HPDE6-E6E7 (cell line): ENCODE measurements around the gene LTA.

ENCODE experiments used
- DNase-seq: peaks from one replicate; pipeline ENCODE4 v3.0.0; 2011; ENCODE audit warnings: missing footprints; ENCODE audit errors: extremely low spot score

LTA gene

GRCh38 chr6:31569861-31570536 is 2.1 kb upstream of the LTA start:
- DNase-seq: no peak

GRCh38 chr6:31573239-31574105 is 1.4 kb downstream of the LTA start:
- DNase-seq: no peak

- no peak for DNase-seq
Observed at GRCh38 chr6:31574106-31575061, 2.3 kb downstream of the LTA start.

- no peak for DNase-seq
Observed at GRCh38 chr6:31575335-31575901, 3.3 kb downstream of the LTA start, which contains the start of gene TNF. TSS of gene TNF (plus strand) at chr6:31575565. CDS start at chr6:31575742, 177 bp downstream.

- DNase-seq: no peak
Observed at GRCh38 chr6:31575952-31576685, 4.0 kb downstream of the LTA start.

- no peak for DNase-seq
Observed at GRCh38 chr6:31576897-31577578, 4.9 kb downstream of the LTA start.

- DNase-seq: no peak
Observed at GRCh38 chr6:31577579-31577966, 5.5 kb downstream of the LTA start.

- DNase-seq: no peak
Observed at GRCh38 chr6:31578184-31579118, 6.4 kb downstream of the LTA start.

- DNase-seq: no peak
Observed at GRCh38 chr6:31579119-31579505, 7.0 kb downstream of the LTA start.

GRCh38 chr6:31579546-31580437 is 7.7 kb downstream of the LTA start:
- DNase-seq: no peak

GRCh38 chr6:31580438-31580740 is 8.3 kb downstream of the LTA start:
- no peak for DNase-seq

GRCh38 chr6:31580807-31581433 is 8.8 kb downstream of the LTA start:
- DNase-seq: peak; percentile 78

GRCh38 chr6:31581434-31582229 is 9.5 kb downstream of the LTA start:
- DNase-seq: no peak

GRCh38 chr6:31582230-31582643 is 10.1 kb downstream of the LTA start, which contains the start of gene LTB:
TSS of gene LTB (minus strand) at chr6:31582424. CDS start at chr6:31582417, 7 bp downstream.
- DNase-seq: no peak

- no peak for DNase-seq
Observed at GRCh38 chr6:31585491-31585890, 13.4 kb downstream of the LTA start.

- no peak for DNase-seq
Observed at GRCh38 chr6:31586008-31586407, 13.9 kb downstream of the LTA start, which contains the start of gene LST1. TSS of gene LST1 (plus strand) at chr6:31586277. CDS start at chr6:31587300, 1,023 bp downstream.
